H9 (cell line): ENCODE data around the gene STARD7. TPM values are rescaled to one million over a fixed set of nuclear protein-coding genes. Genes with fewer than 3 reads are reported as not detected.

Source experiments
- DNase-seq: peaks from one replicate; pipeline ENCODE4 v3.0.0-alpha.2; 2017
- H2AFZ ChIP-seq: one replicate; pipeline ENCODE4 v1.6.1; 2013; ENCODE audit warnings: mild to moderate bottlenecking, low read length, control low read depth, moderate library complexity
- H2AK5ac ChIP-seq: 2 replicates; pipeline ENCODE4 v1.6.1; 2013; ENCODE audit warnings: low read length, control low read depth, mixed read lengths; ENCODE audit not compliant: insufficient read length
- H2BK120ac ChIP-seq: one replicate; pipeline ENCODE4 v1.6.1; 2013; ENCODE audit warnings: low read depth, mild to moderate bottlenecking, low read length, control low read depth, inconsistent platforms; ENCODE audit not compliant: poor library complexity, severe bottlenecking
- H2BK12ac ChIP-seq: 2 replicates; pipeline ENCODE4 v1.6.1; 2013; ENCODE audit warnings: low read length, control low read depth, mixed read lengths, low read depth; ENCODE audit not compliant: insufficient read length
- H2BK15ac ChIP-seq: 2 replicates; pipeline ENCODE4 v1.6.1; 2013; ENCODE audit warnings: low read depth, low read length, control low read depth
- H2BK20ac ChIP-seq: one replicate; pipeline ENCODE4 v1.6.1; 2013; ENCODE audit warnings: low read depth, mild to moderate bottlenecking, low read length, control low read depth, inconsistent platforms; ENCODE audit not compliant: poor library complexity, severe bottlenecking
- H2BK5ac ChIP-seq: 2 replicates; pipeline ENCODE4 v1.6.1; 2013; ENCODE audit warnings: low read length, control low read depth, mixed read lengths; ENCODE audit not compliant: insufficient read length
- H3K14ac ChIP-seq: 2 replicates; pipeline ENCODE4 v1.6.1; 2013; ENCODE audit warnings: low read length, control low read depth; ENCODE audit not compliant: insufficient read depth
- H3K18ac ChIP-seq: 2 replicates; pipeline ENCODE4 v1.6.1; 2013; ENCODE audit warnings: low read depth, mild to moderate bottlenecking, mixed read lengths, low read length, control low read depth; ENCODE audit not compliant: insufficient read length
- H3K23ac ChIP-seq: 2 replicates; pipeline ENCODE4 v1.6.1; 2013; ENCODE audit warnings: low read length, control low read depth, mixed read lengths, low read depth; ENCODE audit not compliant: insufficient read length
- H3K23me2 ChIP-seq: 2 replicates; pipeline ENCODE4 v1.6.1; 2013; ENCODE audit warnings: low read depth, mild to moderate bottlenecking, mixed read lengths, low read length, control low read depth; ENCODE audit not compliant: insufficient read length, poor library complexity, severe bottlenecking
- H3K27ac ChIP-seq: 2 replicates; pipeline ENCODE4 v1.5.1; 2013; ENCODE audit warnings: low read length, control low read depth, mixed read lengths, low read depth; ENCODE audit not compliant: insufficient read length
- H3K27me3 ChIP-seq: 2 replicates; pipeline ENCODE4 v1.6.1; 2013; ENCODE audit warnings: low read length, control low read depth, inconsistent platforms; ENCODE audit not compliant: insufficient read depth
- H3K4ac ChIP-seq: 2 replicates; pipeline ENCODE4 v1.6.1; 2013; ENCODE audit warnings: low read depth, mild to moderate bottlenecking, control low read depth, inconsistent platforms, low read length, moderate library complexity
- H3K4me1 ChIP-seq: 2 replicates; pipeline ENCODE4 v1.6.1; 2013; ENCODE audit warnings: low read length, control low read depth, inconsistent platforms; ENCODE audit not compliant: insufficient read depth
- H3K4me2 ChIP-seq: 2 replicates; pipeline ENCODE4 v1.6.1; 2013; ENCODE audit warnings: low read length, control low read depth, mixed read lengths; ENCODE audit not compliant: insufficient read length, insufficient read depth
- H3K56ac ChIP-seq: 2 replicates; pipeline ENCODE4 v1.6.1; 2013; ENCODE audit warnings: low read depth, mild to moderate bottlenecking, mixed read lengths, low read length, control low read depth; ENCODE audit not compliant: insufficient read length
- H3K79me1 ChIP-seq: 2 replicates; pipeline ENCODE4 v1.6.1; 2013; ENCODE audit warnings: low read depth, mild to moderate bottlenecking, moderate library complexity, low read length, control low read depth, inconsistent platforms; ENCODE audit not compliant: insufficient read depth, poor library complexity, severe bottlenecking
- H3K79me2 ChIP-seq: 2 replicates; pipeline ENCODE4 v1.6.1; 2013; ENCODE audit warnings: low read length, control low read depth, inconsistent platforms; ENCODE audit not compliant: insufficient read depth
- H3K9ac ChIP-seq: 2 replicates; pipeline ENCODE4 v1.6.1; 2013; ENCODE audit warnings: low read length, control low read depth, mixed read lengths; ENCODE audit not compliant: insufficient read length; ENCODE audit errors: extremely low read depth
- H3K9me3 ChIP-seq: one replicate; pipeline ENCODE4 v1.6.1; 2013; ENCODE audit warnings: low read depth, low read length, inconsistent platforms; ENCODE audit not compliant: control insufficient read depth
- H3T11ph ChIP-seq: one replicate; pipeline ENCODE4 v1.6.1; 2013; ENCODE audit warnings: mild to moderate bottlenecking, low read length, control low read depth, inconsistent platforms
- H4K20me1 ChIP-seq: one replicate; pipeline ENCODE4 v1.6.1; 2013; ENCODE audit not compliant: control insufficient read depth, insufficient read length, insufficient read depth
- H4K5ac ChIP-seq: 2 replicates; pipeline ENCODE4 v1.6.1; 2013; ENCODE audit warnings: low read depth, mild to moderate bottlenecking, mixed read lengths, low read length, control low read depth; ENCODE audit not compliant: insufficient read length
- H4K8ac ChIP-seq: replicated peaks from 2 replicates; pipeline ENCODE4 v1.6.1; 2013; ENCODE audit warnings: low read length, control low read depth, mixed read lengths, low read depth; ENCODE audit not compliant: insufficient read length
- H4K91ac ChIP-seq: 2 replicates; pipeline ENCODE4 v1.6.1; 2013; ENCODE audit warnings: low read depth, mild to moderate bottlenecking, moderate library complexity, mixed read lengths, low read length, control low read depth; ENCODE audit not compliant: insufficient read length
- H3K27ac Mint-ChIP-seq, 3 experiments: 2 replicates in 2 of 3; 3 replicates in 1 of 3; pipeline ENCODE4 v1.8.0; 2020 to 2021; ENCODE audit warnings: mixed read lengths in 3 of 3, mild to moderate bottlenecking in 1 of 3, moderate library complexity in 1 of 3
- H3K27me3 Mint-ChIP-seq: 2 replicates; pipeline ENCODE4 v1.8.0; 2021; ENCODE audit warnings: low read depth, mild to moderate bottlenecking, moderate library complexity, mixed read lengths
- H3K36me3 Mint-ChIP-seq, 3 experiments: 2 replicates in 2 of 3; 3 replicates in 1 of 3; pipeline ENCODE4 v1.8.0; 2020 to 2021; ENCODE audit warnings: low read depth in 3 of 3, mixed read lengths in 3 of 3; ENCODE audit not compliant: insufficient read depth in 1 of 3
- H3K4me1 Mint-ChIP-seq, 2 experiments: 2 replicates each; pipeline ENCODE4 v1.8.0; 2020; ENCODE audit warnings: mixed read lengths in 2 of 2
- H3K4me3 Mint-ChIP-seq, 2 experiments: 2 replicates in 1 of 2; 3 replicates in 1 of 2; pipeline ENCODE4 v1.8.0; 2020 to 2021; ENCODE audit warnings: mild to moderate bottlenecking in 2 of 2, mixed read lengths in 2 of 2, moderate library complexity in 1 of 2
- H3K9me3 Mint-ChIP-seq, 2 experiments: 2 replicates in 1 of 2; 3 replicates in 1 of 2; pipeline ENCODE4 v1.8.0; 2020; ENCODE audit warnings: mild to moderate bottlenecking in 2 of 2, mixed read lengths in 2 of 2, moderate library complexity in 1 of 2
- WGBS: extraction: QIAGEN DNeasy Blood & Tissue Kit; methylation state at CpG from one replicate; pipeline ENCODE4 v1.1.7; 2013; ENCODE audit warnings: missing lambda C conversion rate, low lambda C conversion rate, mixed read lengths; ENCODE audit not compliant: insufficient read length; ENCODE audit errors: extremely low coverage; 5-methylcytosine and 5-hydroxymethylcytosine counted together
- total RNA-seq: library from RNA; stranded (reverse); gene quantifications from 2 replicates; pipeline ENCODE4 v1.2.1, GENCODE V29; 2021
- TF ChIP-seq, protein P1 (sequence below): fragments of 200-600 bp; sonication (generic); conservative IDR thresholded peaks from 3 replicates; pipeline ENCODE4 v1.8.0; 2021; ENCODE audit warnings: antibody characterized with exemption, mild to moderate bottlenecking

STARD7 gene
- total RNA-seq, 1 experiment from 2014 or later: 212 TPM

DNA sequence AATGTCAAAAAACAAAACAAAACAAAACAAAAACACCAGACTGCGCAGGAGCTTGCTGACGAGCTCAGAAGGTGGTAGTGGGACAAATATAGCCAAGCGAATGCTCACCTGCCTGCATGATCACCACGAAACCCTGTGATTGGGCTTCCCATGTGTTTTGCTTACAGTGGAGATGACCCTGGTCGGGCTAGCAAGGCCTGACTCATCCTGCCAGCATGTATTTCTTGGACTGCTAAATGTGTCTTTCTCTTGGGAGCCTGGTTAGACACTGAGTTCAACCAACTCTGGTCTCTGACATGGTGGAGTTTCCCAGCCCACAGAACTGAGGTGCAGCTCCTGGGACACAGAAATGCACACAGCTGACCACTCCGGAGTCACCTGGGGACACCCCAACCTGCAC is 32.7 kb downstream of the STARD7 start:
- TF ChIP-seq, protein P1, sequence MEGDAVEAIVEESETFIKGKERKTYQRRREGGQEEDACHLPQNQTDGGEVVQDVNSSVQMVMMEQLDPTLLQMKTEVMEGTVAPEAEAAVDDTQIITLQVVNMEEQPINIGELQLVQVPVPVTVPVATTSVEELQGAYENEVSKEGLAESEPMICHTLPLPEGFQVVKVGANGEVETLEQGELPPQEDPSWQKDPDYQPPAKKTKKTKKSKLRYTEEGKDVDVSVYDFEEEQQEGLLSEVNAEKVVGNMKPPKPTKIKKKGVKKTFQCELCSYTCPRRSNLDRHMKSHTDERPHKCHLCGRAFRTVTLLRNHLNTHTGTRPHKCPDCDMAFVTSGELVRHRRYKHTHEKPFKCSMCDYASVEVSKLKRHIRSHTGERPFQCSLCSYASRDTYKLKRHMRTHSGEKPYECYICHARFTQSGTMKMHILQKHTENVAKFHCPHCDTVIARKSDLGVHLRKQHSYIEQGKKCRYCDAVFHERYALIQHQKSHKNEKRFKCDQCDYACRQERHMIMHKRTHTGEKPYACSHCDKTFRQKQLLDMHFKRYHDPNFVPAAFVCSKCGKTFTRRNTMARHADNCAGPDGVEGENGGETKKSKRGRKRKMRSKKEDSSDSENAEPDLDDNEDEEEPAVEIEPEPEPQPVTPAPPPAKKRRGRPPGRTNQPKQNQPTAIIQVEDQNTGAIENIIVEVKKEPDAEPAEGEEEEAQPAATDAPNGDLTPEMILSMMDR: no peak
- Histone ChIP-seq H3K4me2 (no peak overlapping the region), H2BK120ac (no peak overlapping the region), H3K79me2 (no peaks in the 10 kb centered on the region), H2BK20ac (no peak overlapping the region), H3K79me1 (no peaks in the 10 kb centered on the region), H2AK5ac (no peak overlapping the region), H3K4ac (no peak overlapping the region), H3K4me1 (no peaks in the 10 kb centered on the region), H4K8ac (no peak overlapping the region), H3K9ac (no peak overlapping the region), H4K91ac (no peak overlapping the region), H2BK5ac (no peak overlapping the region), H3K56ac (no peak overlapping the region), H3K23me2 (no peaks in the 10 kb centered on the region), H3K14ac (no peak overlapping the region), H2BK15ac (no peak overlapping the region), H3K18ac (no peak overlapping the region), H4K5ac (no peak overlapping the region), H3T11ph (no peak overlapping the region), H2AFZ (no peak overlapping the region), H3K27ac (no peak overlapping the region), H3K9me3 (no peaks in the 10 kb centered on the region), H2BK12ac (no peak overlapping the region), H3K27me3 (no peaks in the 10 kb centered on the region), H4K20me1 (no peaks in the 10 kb centered on the region), H3K23ac (no peak overlapping the region)
- Mint-ChIP-seq H3K9me3 (no peaks in the 10 kb centered on the region), H3K27me3 (peaks cover 4% of the 10 kb centered on the region), H3K36me3 (no peaks in the 10 kb centered on the region), H3K4me3 (no peak overlapping the region), H3K4me1 (no peaks in the 10 kb centered on the region), H3K27ac (peak overlapping the region in 1 of 3 experiments; percentile 70; a peak in 1 of 7 replicates)
- no CpG with 5 or more reads among the region's 6 CpGs for WGBS
- no peak for DNase-seq
